Measurements from ENCODE around the gene RIC1. TPM values are rescaled to one million over a fixed set of nuclear protein-coding genes. Genes with fewer than 3 reads are reported as not detected.
A peak's percentile ranks its signal among the peaks of the same experiment; 100 is the strongest.

Gene RIC1
- total and polyA plus RNA-seq, 8 donors, result 21.5 to 32.9 (median 30.7) TPM

GRCh38 chr9:5698004-5698403 lies 69.1 kb downstream of the RIC1 start:
- DNase-seq (no peak), ATAC-seq (peak; percentile 57)
- Histone ChIP-seq H3K27ac (no peak overlapping the region), H3K9me3 (no peaks in the 10 kb centered on the region), H3K27me3 (no peaks in the 10 kb centered on the region), H3K4me1 (no peaks in the 10 kb centered on the region), H3K36me3 (no peaks in the 10 kb centered on the region), H3K4me3 (no peak overlapping the region)
- intact Hi-C loops (cut with DNase I), result no loop called here
- TF ChIP-seq CTCF (IDR thresholded peaks at IDR 0.05), result no peak

- Histone ChIP-seq H3K27me3 (no peaks in the 10 kb centered on the region), H3K36me3 (no peaks in the 10 kb centered on the region), H3K4me3 (no peak overlapping the region), H3K4me1 (no peaks in the 10 kb centered on the region), H3K9me3 (no peaks in the 10 kb centered on the region), H3K27ac (no peak overlapping the region)
- intact Hi-C loops (cut with DNase I), result no loop called here
- TF ChIP-seq CTCF (IDR thresholded peaks at IDR 0.05), result no peak
- ATAC-seq, result peak; percentile 61
- peak in 1 of 4 donors; percentile 1 for DNase-seq
Measured at GRCh38 chr9:5698810-5699556, 70.1 kb downstream of the RIC1 start.

GRCh38 chr9:5708414-5708813 lies 79.5 kb downstream of the RIC1 start:
- H3K4me1 ChIP-seq, result no peaks in the 10 kb centered on the region
- ATAC-seq, result no peak
- H3K4me3 ChIP-seq, result no peak overlapping the region
- intact Hi-C loops (cut with DNase I), result no loop called here
- no peak for TF ChIP-seq CTCF (IDR thresholded peaks at IDR 0.05)
- H3K27ac ChIP-seq, result no peak overlapping the region
- peaks cover 0 to 8% of the 10 kb centered on the region in 2 donors for H3K36me3 ChIP-seq
- peaks cover 0 to 24% of the 10 kb centered on the region in 2 donors for H3K9me3 ChIP-seq
- H3K27me3 ChIP-seq, result no peaks in the 10 kb centered on the region
- no peak for DNase-seq

GRCh38 chr9:5712651-5713390 lies 83.9 kb downstream of the RIC1 start:
- H3K27ac ChIP-seq, result no peak overlapping the region
- intact Hi-C loops (cut with DNase I), result no loop called here
- no peaks in the 10 kb centered on the region for H3K27me3 ChIP-seq
- H3K36me3 ChIP-seq, result peaks cover 0 to 25% of the 10 kb centered on the region in 2 donors
- DNase-seq (no peak), ATAC-seq (peak; percentile 27)
- no peak overlapping the region for H3K4me3 ChIP-seq
- H3K9me3 ChIP-seq, result peaks cover 0 to 22% of the 10 kb centered on the region in 2 donors
- TF ChIP-seq CTCF (IDR thresholded peaks at IDR 0.05), result no peak
- no peaks in the 10 kb centered on the region for H3K4me1 ChIP-seq

All from left lung (tissue), 10 donors.